VCaP (cell line): ENCODE results near the gene PHTF2.

ENCODE experiments used
- H3K27ac ChIP-seq: fragments of 450-650 bp; 2 replicates; pipeline ENCODE4 v1.5.1; 2017
- TF ChIP-seq, protein P1 (sequence below): fragments of 450-650 bp; conservative IDR thresholded peaks from 2 replicates; pipeline ENCODE4 v1.5.1; 2017; ENCODE audit warnings: mild to moderate bottlenecking, moderate library complexity

The PHTF2 gene

DNA sequence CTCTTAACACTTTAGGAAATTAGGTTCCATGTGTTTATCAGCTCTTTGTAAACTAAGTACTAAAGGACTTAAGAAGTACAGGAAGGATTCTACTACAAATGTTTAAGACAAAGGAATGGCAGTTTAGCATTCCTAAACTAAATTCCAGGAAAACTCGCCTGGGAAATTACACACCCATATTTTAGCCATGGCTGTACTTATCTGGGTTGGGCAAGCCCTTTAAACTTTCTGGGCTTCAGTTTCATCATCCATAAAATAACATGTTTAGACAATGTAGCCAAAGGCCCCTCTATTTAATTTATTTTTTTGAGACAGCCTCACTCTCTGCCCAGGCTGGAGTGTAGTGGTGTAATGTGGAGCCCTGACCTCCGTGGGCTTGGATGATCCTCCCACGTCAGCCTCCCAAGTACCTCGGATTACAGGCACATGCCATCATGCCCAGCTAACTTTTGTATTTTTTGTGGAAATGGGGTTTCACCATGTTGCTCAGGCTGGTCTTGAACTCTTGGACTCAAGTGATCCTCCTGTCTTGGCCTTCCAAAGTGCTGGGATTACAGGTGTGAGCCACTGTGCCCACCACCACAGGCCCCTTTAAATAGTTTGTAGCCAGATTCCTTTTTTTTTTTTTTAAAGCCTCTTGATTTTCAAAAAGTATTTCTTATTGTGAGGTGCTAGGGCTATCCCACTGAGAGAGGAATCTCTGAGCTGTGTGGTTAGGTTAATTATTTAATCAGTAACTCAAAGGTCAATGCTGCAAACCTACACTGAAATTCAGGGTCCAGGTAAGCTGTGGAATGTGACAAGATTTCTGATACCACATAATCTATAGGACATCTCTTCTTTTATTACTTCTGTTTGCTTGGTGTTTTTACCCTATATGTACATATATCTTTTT is 32.4 kb upstream of the PHTF2 start:
- TF ChIP-seq, protein P1, sequence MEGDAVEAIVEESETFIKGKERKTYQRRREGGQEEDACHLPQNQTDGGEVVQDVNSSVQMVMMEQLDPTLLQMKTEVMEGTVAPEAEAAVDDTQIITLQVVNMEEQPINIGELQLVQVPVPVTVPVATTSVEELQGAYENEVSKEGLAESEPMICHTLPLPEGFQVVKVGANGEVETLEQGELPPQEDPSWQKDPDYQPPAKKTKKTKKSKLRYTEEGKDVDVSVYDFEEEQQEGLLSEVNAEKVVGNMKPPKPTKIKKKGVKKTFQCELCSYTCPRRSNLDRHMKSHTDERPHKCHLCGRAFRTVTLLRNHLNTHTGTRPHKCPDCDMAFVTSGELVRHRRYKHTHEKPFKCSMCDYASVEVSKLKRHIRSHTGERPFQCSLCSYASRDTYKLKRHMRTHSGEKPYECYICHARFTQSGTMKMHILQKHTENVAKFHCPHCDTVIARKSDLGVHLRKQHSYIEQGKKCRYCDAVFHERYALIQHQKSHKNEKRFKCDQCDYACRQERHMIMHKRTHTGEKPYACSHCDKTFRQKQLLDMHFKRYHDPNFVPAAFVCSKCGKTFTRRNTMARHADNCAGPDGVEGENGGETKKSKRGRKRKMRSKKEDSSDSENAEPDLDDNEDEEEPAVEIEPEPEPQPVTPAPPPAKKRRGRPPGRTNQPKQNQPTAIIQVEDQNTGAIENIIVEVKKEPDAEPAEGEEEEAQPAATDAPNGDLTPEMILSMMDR, result no peak
- H3K27ac ChIP-seq, result no peak overlapping the region

- TF ChIP-seq, protein P1, result no peak
- no peak overlapping the region for H3K27ac ChIP-seq
These were observed 31.6 kb upstream of the PHTF2 start for GRCh38 chr7:77766801-77767605.

- TF ChIP-seq, protein P1, result no peak
- no peak overlapping the region for H3K27ac ChIP-seq
These were observed 28.3 kb upstream of the PHTF2 start for GRCh38 chr7:77770316-77770715.

DNA sequence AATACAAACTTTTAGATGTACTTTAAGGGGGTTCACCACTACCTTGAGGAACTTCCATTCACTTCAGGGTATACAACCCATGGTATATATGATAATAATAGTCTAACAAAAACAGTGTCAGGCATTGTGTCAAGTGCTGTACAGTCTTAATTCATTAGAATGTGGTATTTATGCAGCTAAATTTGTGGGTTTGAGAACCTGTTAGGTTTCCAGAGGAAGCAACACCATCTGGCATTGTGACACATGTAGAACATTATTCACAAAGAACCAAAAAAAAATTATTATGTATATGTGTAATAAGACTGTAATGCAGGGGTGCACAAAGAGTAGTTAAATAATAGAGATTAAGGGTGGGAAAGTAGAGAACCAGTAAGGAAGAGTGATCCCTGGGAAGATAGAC is 26.7 kb upstream of the PHTF2 start:
- no peak overlapping the region for H3K27ac ChIP-seq
- TF ChIP-seq, protein P1, result no peak

GRCh38 chr7:77778535-77778934 is 20.0 kb upstream of the PHTF2 start:
- TF ChIP-seq, protein P1, result no peak
- H3K27ac ChIP-seq, result no peak overlapping the region

DNA sequence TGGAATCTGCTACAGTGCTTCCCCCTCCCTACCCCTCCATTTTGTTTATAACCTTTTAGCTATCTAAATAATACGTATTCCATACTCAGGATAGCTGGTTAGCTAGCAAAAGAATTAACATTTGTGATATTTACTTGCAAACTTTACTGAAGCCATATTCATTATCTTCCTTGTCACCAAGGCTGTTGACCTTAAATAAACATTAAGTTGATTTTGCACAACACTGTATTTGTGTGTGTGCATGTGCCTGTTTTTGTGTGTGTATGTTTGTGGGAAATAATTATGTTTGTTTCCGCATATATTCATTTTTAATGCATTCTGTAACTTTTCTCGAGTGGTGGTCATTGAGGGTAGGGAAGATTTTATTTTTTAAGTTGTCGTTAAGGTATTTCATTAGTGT is 16.2 kb upstream of the PHTF2 start:
- TF ChIP-seq, protein P1, result no peak
- H3K27ac ChIP-seq, result no peak overlapping the region

DNA sequence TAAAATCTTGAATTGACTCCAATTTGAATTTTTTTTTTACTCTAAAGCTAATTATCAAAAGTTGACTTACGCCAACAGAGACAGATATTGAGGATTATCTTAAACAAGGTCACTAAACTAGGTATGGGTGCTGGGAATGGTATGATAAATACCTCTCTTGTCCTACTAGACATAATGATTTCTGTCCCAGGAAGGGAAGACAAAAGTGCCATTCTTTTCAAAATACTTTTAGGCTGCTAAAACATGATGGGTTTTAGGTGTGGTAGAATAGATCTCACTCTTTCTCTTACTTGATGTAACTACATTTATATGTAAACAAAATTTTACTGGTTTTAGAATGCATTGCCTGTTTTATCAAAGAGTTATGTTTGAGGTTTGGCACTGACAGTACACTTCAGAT is 15.5 kb upstream of the PHTF2 start:
- TF ChIP-seq, protein P1, result no peak
- no peak overlapping the region for H3K27ac ChIP-seq
